ENCODE data around the gene SYT15B.
"Not testable (repeated sequence)": the region's sequence is repeated elsewhere in the genome, so short reads cannot be mapped to it uniquely, and the experiment has no call there.

SYT15B gene

DNA sequence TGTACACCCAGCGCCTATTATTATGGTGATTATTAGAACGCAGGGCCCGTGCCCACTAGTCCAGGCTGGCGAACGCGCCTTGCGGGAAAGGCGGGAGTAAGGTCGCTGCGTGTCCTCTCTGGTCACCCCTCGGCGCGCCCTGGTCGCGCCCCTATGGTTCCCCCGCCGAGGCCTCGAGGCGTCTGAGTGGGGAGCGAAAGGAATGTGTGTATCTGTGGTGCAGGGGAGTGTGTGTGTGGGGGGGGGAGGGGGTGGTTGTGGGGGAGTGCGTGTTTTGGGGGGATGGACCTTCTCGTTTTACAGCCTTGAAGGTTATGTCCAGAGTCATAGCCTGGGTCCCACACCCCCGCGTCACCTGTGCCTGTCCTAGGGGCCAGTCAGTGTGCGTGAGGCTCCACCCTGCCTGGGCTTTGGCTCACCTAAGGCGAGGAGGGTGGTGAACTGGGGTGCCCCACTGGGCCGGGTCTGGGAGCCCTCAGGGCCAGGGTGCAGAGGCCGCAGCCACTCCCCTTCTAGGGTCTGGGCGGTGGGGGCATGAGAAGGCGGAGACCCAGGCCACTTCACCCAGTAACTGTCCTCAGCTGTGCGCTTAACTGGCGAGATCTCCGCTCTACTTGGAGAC is at the start of gene SYT15B:
TSS of gene SYT15B (minus strand) at position 39 of the 622 bp plus-strand sequence. CDS start 952 bp downstream, outside the sequence.
- not testable (repeated sequence) for DNase-seq

DNA sequence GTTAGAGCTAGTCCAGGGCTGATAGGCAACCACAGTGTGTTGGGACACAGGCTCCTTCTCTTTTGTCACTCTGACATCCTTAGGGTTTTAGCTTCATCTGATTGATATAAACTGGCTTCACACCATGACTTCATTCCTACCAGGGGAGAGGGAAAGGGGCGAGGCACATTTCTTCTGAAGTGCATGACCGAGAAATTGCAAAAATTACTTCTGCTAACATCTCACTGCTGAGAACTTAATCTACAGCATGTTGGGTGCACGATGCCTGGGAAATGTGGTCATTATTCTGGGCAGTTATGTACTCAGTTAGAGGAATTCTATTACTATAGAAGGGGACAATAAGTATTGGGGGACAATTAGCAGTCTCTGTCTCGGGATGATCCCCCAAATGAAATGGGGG is 16.2 kb upstream of the SYT15B start:
- not testable (repeated sequence) for DNase-seq

DNA sequence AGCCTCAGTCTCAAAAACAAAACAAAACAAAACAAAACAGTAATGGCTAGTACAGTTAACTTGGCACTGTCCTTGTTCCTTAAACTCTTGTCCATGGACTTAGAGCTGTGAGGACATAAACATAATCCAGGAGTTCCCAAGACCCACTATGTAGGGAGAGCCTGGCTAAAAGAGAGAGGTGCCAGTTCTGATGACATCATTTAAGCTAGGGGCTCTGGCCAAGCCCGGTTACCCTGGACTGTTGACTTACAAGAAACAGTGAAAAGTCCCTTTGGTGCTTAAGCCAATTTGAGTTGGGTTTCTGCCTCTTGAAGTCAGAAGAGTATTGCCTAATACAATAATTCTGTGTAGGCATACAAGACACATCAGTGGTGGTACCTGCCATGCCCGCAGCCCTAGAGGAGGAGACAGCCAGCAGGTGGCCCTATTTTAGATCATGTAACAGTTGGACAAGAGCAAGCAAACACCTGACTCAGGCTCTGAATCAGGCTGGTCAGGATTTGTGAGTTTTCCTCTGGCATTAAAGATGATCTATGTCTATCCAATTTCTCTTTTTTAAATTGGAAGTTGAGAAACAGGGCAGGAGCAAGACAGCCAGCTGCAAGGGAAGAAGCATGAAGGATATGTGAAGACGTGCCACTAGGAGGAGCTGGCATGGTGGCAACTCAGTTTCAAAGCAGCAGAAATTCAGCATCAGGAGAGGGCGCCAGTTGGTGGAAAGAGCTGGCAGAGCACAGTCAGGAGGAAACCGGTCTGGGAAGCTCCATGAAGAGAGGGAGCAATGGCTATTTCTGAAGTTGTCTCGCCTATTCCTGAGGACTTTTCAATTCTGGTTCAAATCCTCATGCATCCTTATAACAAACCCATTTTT is 12.2 kb upstream of the SYT15B start:
- peak; percentile 58 for DNase-seq

DNA sequence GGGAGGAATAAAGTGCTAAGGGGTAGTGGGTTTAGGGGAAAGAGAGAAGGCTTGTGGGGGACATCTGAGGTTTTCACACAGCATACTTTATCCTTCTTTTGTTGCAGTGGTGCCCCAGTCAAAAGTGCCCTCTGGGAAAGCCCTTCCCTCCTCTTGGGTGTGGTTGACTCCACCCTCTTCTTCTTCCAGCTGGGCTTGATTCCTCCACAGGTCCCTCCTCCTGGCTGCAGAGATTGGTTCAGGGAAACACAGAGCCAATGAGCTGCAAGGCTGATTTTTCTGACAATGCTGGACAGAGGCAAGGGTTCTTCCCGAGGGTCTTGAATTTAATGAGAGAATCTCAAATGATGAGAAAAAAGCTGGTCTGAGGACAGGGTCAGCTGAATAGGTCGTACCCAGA is 7.4 kb upstream of the SYT15B start:
- DNase-seq, result not testable (repeated sequence)

DNA sequence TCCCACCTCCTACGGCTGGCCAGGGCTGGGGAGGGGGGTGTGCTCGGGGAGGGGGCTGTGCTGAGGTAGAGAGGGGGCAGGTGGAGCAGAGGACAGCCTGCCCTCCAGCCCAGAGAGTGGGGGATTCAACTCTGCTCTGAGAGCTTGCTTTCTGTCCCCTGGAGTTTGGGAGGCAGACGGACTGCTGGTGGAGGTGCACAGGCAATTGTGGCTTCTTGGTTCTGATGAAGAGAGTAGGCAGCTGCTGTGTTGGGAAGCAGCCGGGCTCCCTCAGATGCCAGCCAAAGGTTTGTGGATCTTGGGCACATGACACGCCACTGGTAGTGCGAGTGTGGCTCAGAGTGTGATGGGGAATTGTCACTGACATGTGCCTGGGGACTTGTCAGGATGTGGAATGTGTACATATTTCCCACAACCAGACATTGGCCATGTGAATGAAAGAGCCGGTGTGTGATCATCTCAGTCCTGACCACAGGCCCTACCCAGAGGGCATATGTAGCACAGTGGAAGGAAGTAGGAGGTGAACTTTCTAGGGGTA is 5.3 kb upstream of the SYT15B start:
- not testable (repeated sequence) for DNase-seq

DNA sequence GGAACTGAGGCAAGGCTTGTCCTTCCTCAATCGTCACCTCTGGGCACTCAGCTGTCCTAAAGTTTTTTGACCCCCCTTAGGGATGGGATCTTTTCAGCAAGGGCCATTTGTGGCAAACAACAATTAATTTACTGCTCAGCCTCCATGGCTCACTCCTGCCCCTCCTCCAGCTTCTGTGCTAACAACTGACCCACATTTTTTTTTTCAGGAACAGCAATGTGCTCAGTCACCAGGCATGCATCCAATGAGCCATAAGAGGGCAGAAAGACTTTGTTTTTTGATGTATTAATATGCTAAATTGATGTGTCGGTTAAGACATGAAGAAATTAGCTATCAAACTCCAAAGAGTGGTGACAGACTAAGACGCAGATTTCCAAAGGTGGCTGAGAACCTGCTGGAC is 4.7 kb upstream of the SYT15B start:
- not testable (repeated sequence) for DNase-seq

DNA sequence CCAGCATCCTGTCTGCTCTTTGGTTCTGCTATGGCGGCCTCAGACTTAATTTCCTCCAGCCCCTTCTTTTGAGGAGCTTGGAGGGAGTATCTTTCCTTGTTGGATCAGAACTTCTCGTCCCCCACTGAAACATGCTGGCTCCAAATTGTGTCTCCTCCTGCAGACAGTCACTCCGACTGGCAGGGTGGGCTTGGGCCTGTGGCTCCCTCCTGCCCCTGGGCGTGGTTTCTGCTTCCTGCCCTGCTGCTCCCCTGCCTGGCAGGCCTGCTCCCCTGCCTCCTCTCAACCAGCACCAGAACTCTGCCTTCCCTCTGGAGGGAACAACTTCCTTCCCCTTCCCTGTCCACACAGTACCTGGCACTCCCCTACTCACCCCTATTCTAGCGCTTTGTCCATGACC is 3.8 kb upstream of the SYT15B start:
- not testable (repeated sequence) for DNase-seq

DNA sequence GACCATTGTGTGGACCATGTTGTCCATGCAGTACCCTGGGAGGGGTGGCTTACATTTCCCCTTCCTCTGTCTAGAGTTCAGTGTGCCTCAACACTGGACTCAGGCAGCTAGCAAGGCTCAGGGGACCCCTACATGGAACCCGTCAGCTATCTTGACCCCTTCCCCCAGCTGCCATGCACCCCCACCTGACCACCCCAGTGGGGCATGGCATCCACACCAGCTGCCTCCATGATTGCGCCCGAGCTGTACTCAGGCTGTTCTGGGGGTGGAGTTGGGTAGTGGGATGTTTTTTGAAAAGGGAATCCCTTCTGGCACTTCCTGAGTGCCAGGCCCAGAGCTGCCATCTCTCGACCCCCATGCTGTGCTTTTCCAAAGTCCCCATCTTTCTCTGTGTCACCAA is 1.8 kb upstream of the SYT15B start:
- not testable (repeated sequence) for DNase-seq

DNA sequence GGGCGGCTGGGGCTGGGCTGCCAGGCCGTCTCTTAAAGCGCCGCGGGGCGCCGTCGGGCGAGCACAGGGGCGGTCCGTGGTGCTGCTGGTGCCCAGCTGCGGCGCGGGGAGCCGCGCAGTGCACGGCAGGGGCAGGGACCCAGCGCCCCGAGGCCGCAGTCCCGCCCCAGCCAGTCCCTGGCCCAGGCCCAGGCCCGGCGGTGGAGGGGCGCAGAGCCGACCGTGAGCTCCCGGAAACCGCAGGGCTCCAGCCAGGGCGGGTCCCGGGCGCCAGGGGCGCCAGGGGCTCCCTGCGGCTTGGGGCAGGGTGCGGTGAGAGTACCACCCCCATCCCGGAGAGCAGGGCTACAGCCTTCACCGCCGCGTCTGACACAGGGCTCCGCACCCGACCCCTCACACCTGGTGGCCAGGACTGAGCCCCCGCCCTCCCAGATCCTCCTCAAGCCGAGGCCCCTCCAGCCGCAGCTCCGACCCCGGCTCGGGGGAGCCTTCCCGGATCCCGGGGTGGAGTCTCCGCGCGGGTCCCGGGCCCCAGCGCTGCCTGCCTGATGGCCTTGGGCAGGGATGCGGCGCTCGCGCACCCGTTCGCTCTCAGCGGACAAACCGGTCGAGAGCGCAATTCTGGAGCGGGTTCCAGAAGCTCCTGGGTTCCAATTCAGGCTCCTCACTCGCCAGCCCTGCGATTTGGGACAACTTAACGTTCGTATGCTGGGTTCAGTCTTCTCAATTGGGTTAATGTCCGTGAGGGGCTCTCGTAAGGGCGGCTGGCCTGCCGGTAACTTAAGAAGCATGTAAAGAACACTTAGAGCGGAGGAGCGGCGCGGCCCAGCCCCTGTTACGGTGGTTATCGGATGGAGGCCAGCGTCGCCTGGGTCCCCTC is 478 bp downstream of the SYT15B start:
- peak; percentile 0 for DNase-seq

DNA sequence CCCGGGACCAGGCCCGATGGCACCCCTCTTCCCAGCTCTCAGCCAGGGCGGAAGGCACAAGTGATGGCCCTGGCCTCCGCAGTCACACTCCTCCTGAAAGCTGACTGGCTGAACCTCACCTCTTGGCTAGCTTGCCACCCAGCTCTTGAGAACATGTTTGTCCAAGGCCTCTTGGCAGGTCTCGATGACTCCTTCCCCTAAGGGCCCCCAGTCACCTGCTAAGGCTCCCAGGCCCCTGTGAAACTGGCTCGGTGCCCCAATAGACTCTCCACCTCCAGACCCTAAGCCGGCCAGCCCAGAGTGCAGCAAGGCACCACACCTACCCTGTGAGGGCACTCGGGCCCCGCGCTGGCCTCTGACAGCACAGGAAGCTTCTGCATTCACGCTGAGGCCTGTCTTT is 4.5 kb downstream of the SYT15B start:
- DNase-seq, result not testable (repeated sequence)

DNA sequence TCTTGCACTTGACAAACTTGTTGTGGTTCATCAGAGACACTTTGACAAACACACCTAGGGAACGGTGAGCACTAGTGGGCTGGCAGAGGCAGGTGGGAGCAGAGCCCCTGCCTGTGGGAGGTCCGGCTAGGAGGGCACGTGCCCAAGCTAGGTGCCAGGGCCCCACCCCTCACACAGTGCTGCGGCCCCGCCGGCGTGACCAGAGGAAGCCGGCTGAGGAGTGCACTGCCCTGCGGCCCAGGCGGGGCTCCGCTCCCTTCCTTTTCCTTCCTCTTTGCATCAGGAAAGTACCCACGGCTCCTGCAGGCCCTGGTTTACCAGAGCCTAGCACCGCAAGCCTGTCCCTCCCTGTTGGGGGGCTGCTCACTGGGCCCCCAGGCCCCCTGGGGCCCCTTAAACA is 7.2 kb downstream of the SYT15B start:
- DNase-seq, result not testable (repeated sequence)

DNA sequence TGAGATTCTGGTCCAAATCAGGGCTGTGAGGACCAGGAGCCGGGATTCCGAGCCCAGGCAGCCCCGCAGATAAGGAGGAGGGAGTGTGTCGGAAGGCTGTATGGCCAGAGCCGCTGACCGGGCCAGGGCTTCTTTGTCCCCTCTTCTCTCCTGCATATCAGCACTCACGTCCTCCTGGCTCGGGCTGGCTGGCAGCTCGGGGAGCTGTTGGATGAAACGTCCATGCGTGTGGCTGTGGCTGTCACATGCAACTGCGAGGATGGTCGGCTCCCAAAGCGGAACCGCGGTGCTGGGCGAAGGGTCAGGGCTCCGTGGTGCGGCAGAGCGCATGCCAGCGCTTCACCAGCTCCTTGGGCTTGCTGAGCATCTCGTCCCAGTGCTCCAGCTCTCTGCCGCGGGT is 9.5 kb downstream of the SYT15B start:
- DNase-seq, result not testable (repeated sequence)

DNA sequence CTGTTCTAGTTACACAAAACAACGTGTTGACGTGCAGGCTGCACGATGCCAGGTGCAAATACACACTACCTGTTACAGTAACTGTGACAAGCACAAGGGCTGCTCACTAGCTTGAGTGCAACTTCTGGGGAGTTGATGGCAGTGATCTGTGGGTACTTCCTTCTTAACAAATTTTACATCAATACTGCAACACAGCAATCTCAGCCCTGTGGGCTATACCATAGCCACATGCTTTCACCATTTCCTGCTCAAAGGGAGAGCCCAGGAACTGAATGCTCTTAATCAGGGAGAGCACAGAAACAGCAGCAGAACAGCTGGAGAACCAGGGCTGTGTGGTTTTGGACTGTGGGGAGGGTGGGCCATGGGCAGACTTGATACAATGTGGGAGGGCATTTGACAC is 10.2 kb downstream of the SYT15B start:
- not testable (repeated sequence) for DNase-seq

DNA sequence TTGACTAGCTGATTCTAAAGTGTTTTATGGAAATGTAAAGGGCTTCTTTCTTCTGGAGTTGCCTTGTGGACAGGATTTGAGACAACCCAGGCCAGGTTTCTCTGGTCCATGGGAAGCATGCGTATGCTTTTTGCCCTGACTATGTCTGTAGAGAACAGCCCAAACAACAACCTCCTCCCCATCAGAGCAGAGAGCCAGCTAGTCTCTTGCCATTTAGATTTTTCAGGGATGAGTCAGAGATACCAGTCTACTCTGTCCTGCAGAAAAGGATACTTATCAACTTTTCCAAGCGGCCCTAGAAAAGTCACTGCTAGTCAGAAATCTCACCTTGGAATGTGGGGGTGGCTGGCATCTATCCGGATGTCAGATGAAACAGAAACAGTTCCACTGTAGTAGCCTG is 11.6 kb downstream of the SYT15B start:
- not testable (repeated sequence) for DNase-seq

DNA sequence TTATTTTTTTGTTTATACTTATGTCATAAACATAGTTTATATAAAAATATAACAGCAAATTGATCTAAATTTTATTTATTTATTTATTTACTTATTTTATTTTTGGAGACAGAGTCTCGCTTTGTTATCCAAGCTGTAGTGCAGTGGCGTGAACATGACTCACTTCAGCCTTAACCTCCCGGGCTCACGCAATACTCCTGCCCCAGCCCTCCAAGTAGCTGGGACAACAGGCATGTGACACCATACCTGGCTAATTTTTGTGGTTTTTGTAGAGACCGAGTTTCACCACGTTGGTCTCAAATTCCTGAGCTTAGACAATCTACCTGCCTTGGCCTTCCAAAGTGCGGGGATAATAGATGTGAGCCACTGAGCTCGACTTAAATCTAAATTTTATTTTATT is 13.0 kb downstream of the SYT15B start:
- not testable (repeated sequence) for DNase-seq

DNA sequence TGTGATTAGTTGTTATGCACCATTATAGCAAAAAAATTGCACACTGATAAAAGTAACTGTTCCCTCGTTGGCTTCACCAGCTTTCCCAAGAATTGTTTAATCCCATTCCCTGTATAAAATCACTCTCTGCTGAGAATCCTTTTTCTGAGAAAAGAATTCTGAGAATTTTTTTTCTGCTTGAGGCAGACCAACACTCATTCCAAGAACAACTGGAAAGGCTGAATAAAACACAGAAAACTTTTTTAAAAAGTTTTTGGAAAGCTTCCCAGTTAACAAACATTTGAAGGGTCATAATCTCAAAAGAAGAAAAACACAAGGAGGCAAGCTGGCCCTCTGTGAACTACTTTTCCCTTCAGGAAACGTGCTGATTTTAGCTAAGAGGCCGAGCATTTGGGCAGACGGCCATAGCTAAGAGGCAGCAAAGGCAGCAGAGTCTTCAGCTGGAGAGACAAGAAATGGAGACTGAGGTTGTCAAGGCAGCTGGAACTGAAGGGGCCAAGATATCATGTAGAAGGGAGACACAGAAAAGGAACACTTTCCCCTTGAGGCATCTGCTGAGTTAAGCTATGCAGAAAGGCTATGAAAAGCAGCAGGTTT is 16.5 kb downstream of the SYT15B start:
- DNase-seq, result not testable (repeated sequence)

DNA sequence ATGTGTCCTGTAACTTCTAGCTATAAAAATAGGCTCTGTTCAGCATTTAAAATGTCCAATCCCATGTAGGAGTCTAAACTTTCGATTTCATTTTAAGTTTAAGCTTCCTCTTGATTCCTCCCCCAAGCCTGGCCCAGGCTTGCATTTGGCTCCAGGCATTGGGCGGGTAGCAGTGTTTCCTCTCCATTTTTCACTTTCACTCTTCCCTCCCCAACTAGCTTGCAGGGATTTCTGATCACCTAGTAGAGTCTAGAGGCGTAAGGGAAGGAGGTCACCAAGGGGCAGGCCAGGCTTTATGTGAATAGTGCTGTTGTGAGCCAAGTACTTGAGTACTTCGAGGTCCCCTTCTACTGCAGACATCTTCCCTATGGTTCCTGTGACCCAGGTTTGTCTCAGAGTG is 18.5 kb downstream of the SYT15B start:
- DNase-seq, result not testable (repeated sequence)

DNA sequence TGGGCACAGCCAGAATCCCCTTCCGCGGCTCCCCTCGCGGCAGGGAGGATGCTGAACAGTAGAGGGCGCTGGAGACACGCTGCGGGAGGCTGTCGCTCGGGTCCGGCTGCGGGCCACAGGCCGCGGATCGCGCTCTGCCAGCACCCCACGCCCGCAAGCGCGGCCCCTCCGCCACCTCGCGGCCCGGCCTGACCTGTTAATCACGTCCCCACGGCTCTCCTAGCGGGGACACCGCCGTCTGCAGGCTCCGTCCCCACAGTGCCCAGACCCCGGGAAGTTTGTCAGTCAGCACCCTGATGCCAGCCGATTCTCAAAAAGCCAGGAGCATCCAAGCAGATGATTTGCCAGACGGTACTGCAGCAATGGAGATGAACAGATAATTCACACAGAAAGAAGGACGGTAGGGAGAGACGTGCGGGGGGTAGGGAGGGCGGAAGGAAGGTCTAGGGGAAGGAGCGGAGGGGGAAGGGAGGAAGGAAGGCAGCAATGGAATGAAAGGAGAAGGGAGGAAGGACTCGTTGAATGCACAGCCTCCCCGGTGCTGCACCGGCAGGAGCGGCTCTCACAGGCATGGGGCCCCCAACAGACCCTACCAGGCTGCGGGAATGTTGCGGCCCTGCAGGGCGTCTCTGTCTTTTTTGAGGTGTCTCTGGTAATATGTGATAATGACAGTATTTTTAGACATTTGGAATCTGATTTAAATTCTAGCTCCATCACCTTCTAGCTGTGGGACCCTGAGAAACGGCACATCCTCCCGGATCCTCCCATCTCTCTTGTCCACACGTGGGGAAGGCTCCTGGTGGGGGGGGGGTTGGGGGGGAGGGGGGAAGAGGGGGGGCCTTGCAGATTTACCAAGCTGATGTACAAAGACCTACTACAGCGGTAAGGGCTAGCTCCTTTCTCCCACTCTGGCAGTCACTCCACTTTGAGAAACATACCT is 19.5 kb downstream of the SYT15B start:
- not testable (repeated sequence) for DNase-seq

DNA sequence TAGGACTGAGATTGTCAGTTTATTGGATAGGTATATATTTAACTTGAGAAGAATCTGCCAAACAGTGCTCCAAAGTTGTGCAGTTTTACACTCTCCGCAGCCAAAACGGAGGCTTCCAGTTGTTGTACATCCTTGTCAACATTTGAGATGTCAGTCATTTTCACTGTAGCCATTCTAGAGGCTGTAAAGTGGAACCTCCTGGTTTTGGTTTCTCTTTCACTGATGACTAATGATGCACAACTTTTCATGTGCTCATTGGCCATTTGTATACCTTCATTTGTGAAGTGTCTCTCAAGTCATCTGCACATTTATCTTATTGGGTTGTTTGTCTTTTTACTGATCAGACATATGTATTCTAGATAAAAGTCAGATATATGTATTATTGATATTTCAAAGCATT is 22.5 kb downstream of the SYT15B start:
- not testable (repeated sequence) for DNase-seq

DNA sequence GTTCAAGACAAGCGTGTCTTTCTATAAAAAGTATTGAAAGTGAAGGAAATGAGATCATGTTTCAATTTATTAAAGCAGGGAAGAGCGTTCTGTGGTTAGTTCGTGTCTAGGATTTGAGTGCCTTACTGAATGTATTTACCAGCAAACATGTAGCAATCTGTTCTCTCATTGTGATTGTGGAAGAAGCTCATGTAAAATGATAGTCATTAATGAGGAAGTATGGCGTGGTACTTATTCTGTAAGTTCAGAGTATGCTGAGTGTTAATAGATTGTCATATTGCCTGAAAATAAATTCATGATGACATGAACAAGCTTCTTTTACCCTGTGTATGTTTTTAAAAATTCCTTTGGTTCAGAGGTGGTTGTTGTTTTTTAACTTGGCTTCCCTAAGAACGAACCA is 32.5 kb downstream of the SYT15B start:
- not testable (repeated sequence) for DNase-seq

DNA sequence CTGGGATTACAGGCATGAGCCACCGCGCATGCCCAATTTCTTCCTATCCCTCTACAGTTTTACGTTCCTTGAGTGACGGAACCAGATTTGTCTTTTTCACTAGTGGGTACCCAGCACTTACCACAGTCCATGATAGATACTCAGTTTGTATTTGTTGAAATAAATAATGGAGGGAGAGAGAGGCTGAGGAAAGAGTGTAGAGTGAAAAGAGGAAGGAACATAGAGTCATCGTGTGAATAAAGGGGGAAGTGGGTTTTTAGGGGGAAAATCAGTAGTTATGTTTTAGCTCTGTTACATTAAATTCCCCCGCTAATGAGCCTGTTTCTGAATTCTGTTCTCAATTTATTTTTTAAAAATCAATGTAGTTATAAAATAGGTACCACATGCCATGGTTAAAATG is 37.7 kb downstream of the SYT15B start:
- DNase-seq, result not testable (repeated sequence)

All from hematopoietic multipotent progenitor cell treated with erythropoietin and hydrocortisone succinate and interleukin-3 and kit ligand, for 6 days (in vitro differentiated cells).